ENCODE data around the gene MECR. TPM values are rescaled to one million over a fixed set of nuclear protein-coding genes. Genes with fewer than 3 reads are reported as not detected.
"Not testable (repeated sequence)": the region's sequence is repeated elsewhere in the genome, so short reads cannot be mapped to it uniquely, and the experiment has no call there.

MECR gene
- total RNA-seq, 1 experiment from 2014 or later = 19.5 TPM

GRCh38 chr1:29162476-29163138, 68.1 kb downstream of the MECR start:
- in situ Hi-C loops (cut with HindIII; ENCODE audit: low pct_unique_long_range_greater_than_20kb, low sequenced_read_pairs) = no loop called here
- no peak for DNase-seq (ENCODE audit: low read depth, low spot score)

- no peak for DNase-seq (ENCODE audit: low read depth, low spot score)
- in situ Hi-C loops (cut with HindIII; ENCODE audit: low pct_unique_long_range_greater_than_20kb, low sequenced_read_pairs) = no loop called here
Measured at GRCh38 chr1:29162025-29162424, 68.7 kb downstream of the MECR start.

- peak; percentile 17 for DNase-seq (ENCODE audit: low read depth, low spot score)
- in situ Hi-C loops (cut with HindIII; ENCODE audit: low pct_unique_long_range_greater_than_20kb, low sequenced_read_pairs) = no loop called here
Measured at GRCh38 chr1:29159773-29160172, 71.0 kb downstream of the MECR start.

- in situ Hi-C loops (cut with HindIII; ENCODE audit: low pct_unique_long_range_greater_than_20kb, low sequenced_read_pairs) = no loop called here
- no peak for DNase-seq (ENCODE audit: low read depth, low spot score)
Measured at GRCh38 chr1:29157269-29157601, 73.5 kb downstream of the MECR start.

- in situ Hi-C loops (cut with HindIII; ENCODE audit: low pct_unique_long_range_greater_than_20kb, low sequenced_read_pairs) = no loop called here
- DNase-seq (ENCODE audit: low read depth, low spot score) = no peak
Measured at GRCh38 chr1:29156543-29157268, 74.0 kb downstream of the MECR start.

- no peak for DNase-seq (ENCODE audit: low read depth, low spot score)
- in situ Hi-C loops (cut with HindIII; ENCODE audit: low pct_unique_long_range_greater_than_20kb, low sequenced_read_pairs) = no loop called here
Measured at GRCh38 chr1:29152046-29152805, 78.5 kb downstream of the MECR start.

- in situ Hi-C loops (cut with HindIII; ENCODE audit: low pct_unique_long_range_greater_than_20kb, low sequenced_read_pairs); DNase-seq (ENCODE audit: low read depth, low spot score): not testable (repeated sequence)
Measured at GRCh38 chr1:29150346-29150745, 80.4 kb downstream of the MECR start.

GRCh38 chr1:29148656-29149491, 81.9 kb downstream of the MECR start:
- no peak for DNase-seq (ENCODE audit: low read depth, low spot score)
- in situ Hi-C loops (cut with HindIII; ENCODE audit: low pct_unique_long_range_greater_than_20kb, low sequenced_read_pairs) = no loop called here

- DNase-seq (ENCODE audit: low read depth, low spot score) = no peak
- in situ Hi-C loops (cut with HindIII; ENCODE audit: low pct_unique_long_range_greater_than_20kb, low sequenced_read_pairs) = no loop called here
Measured at GRCh38 chr1:29145739-29146437, 84.8 kb downstream of the MECR start.

- DNase-seq (ENCODE audit: low read depth, low spot score) = no peak
- in situ Hi-C loops (cut with HindIII; ENCODE audit: low pct_unique_long_range_greater_than_20kb, low sequenced_read_pairs) = no loop called here
Measured at GRCh38 chr1:29144178-29144577, 86.6 kb downstream of the MECR start.

GRCh38 chr1:29142714-29143113, 88.0 kb downstream of the MECR start:
- DNase-seq (ENCODE audit: low read depth, low spot score) = no peak
- in situ Hi-C loops (cut with HindIII; ENCODE audit: low pct_unique_long_range_greater_than_20kb, low sequenced_read_pairs) = no loop called here

Small RNA genes lying within 50 kb of the gene (small RNA-seq; reads per million reads assigned to genes)
- gene RF02271 = 0 reads per million in 2 experiments

Other genes starting within 250 kb of the MECR start
- gene TMEM200B, start 107.0 kb downstream of the MECR start, total RNA-seq (2014; rRNA removed; shearing (Covaris generic)) = not detected in 2 replicates
- 22.6 and 28.4 TPM in 2 replicates for gene SRSF4, start 49.0 kb downstream of the MECR start, total RNA-seq (2014; rRNA removed; shearing (Covaris generic))
- gene PTPRU, start 5.6 kb upstream of the MECR start, total RNA-seq (2014; rRNA removed; shearing (Covaris generic)) = 3.3 and 4.0 TPM in 2 replicates